Endothelial cell of umbilical vein (primary cell): ENCODE results near the gene PDE4B. TPM values are rescaled to one million over a fixed set of nuclear protein-coding genes. Genes with fewer than 3 reads are reported as not detected.

Experiments
- BruUV-seq: library from RNA; stranded (reverse); fragments of 400-500 nt; replicated peaks from 2 replicates; lab custom pipeline; 2021; lab: Mats Ljungman, UMichigan
- CTCF ChIA-PET: fragments of 300-600, 350-600 bp; sonication (Branson Sonifier 250); formaldehyde crosslinking; loops from one replicate; lab custom pipeline; 2021; ENCODE audit warnings: antibody characterized with exemption, inconsistent platforms; lab: Charles Lee
- POLR2A ChIA-PET: fragments of 300-600, 350-600 bp; sonication (Branson Sonifier 250); formaldehyde crosslinking; loops from one replicate; lab custom pipeline; 2021; ENCODE audit warnings: antibody characterized with exemption, inconsistent platforms; lab: Charles Lee
- DNase-seq: peaks from one replicate; pipeline ENCODE4 v3.0.0-alpha.2; 2011; ENCODE audit warnings: low read depth, low spot score
- FAIRE-seq: peaks from 2 replicates; lab custom pipeline; 2011; peaks lifted over from hg19 to GRCh38; lab: Jason Lieb, UNC
- H2AFZ ChIP-seq: 2 replicates; pipeline ENCODE4 v1.6.0; 2012; ENCODE audit warnings: low read depth, low read length, control low read depth, inconsistent platforms
- H3K27ac ChIP-seq: 2 replicates; pipeline ENCODE4 v1.5.1; 2011; ENCODE audit warnings: low read depth, mild to moderate bottlenecking, control low read depth, low read length, moderate library complexity; ENCODE audit not compliant: insufficient read depth
- H3K27me3 ChIP-seq, 2 experiments: 2 replicates each; pipeline versions ENCODE4 v1.6.0 to v1.6.1; 2011; ENCODE audit warnings: low read length in 2 of 2, mixed read lengths in 1 of 2; ENCODE audit not compliant: control insufficient read depth in 2 of 2, insufficient read depth in 2 of 2
- H3K36me3 ChIP-seq, 2 experiments: 2 replicates in 1 of 2; 3 replicates in 1 of 2; pipeline ENCODE4 v1.5.1; 2011; ENCODE audit warnings: low read length in 2 of 2, mild to moderate bottlenecking in 1 of 2, moderate library complexity in 1 of 2; ENCODE audit not compliant: control insufficient read depth in 2 of 2, insufficient read depth in 2 of 2; ENCODE audit errors: extremely low read depth in 1 of 2
- H3K4me1 ChIP-seq: 3 replicates; pipeline ENCODE4 v1.5.1; 2011; ENCODE audit warnings: mild to moderate bottlenecking, low read length; ENCODE audit not compliant: control insufficient read depth, insufficient read depth; ENCODE audit errors: extremely low read depth
- H3K4me2 ChIP-seq: 2 replicates; pipeline ENCODE4 v1.6.1; 2011; ENCODE audit warnings: low read length, control low read depth, mixed read lengths; ENCODE audit not compliant: insufficient read depth
- H3K4me3 ChIP-seq, 3 experiments: fragments of 200-600 bp in 1 of 3; sonication (generic), shearing (Covaris generic) in 1 of 3; replicated peaks in 1 of 3; 2 replicates each; pipeline ENCODE4 v1.5.1; 2011 to 2016; ENCODE audit warnings: control low read depth in 3 of 3, low read length in 3 of 3, mild to moderate bottlenecking in 2 of 3, inconsistent platforms in 1 of 3, low read depth in 1 of 3, moderate library complexity in 1 of 3; ENCODE audit not compliant: insufficient read depth in 1 of 3
- H3K79me2 ChIP-seq: 2 replicates; pipeline ENCODE4 v1.6.0; 2012; ENCODE audit warnings: low read length, inconsistent platforms; ENCODE audit not compliant: control insufficient read depth, insufficient read depth
- H3K9ac ChIP-seq: replicated peaks from 2 replicates; pipeline ENCODE3; 2011; ENCODE audit warnings: low read length, control low read depth; ENCODE audit not compliant: insufficient read depth; ENCODE audit errors: extremely low read depth
- H3K9me1 ChIP-seq: replicated peaks from 3 replicates; pipeline ENCODE4 v1.6.0; 2011; ENCODE audit warnings: mild to moderate bottlenecking, low read length; ENCODE audit not compliant: control insufficient read depth, insufficient read depth; ENCODE audit errors: extremely low read depth
- H3K9me3 ChIP-seq: replicated peaks from 2 replicates; pipeline ENCODE4 v1.5.1; 2012; ENCODE audit warnings: low read length, inconsistent platforms; ENCODE audit not compliant: control insufficient read depth, insufficient read depth
- H4K20me1 ChIP-seq: replicated peaks from 2 replicates; pipeline ENCODE3; 2011; ENCODE audit warnings: mild to moderate bottlenecking, low read length; ENCODE audit not compliant: control insufficient read depth, insufficient read depth; ENCODE audit errors: extremely low read depth
- CTCF ChIP-seq, 2 donors: IDR thresholded peaks; 1 replicate in 1 of 2; 2 replicates in 1 of 2; pipeline ENCODE4 v1.5.1; 2011; ENCODE audit warnings: low read length in 2 of 2, mild to moderate bottlenecking in 2 of 2, moderate library complexity in 2 of 2, control low read depth in 1 of 2, inconsistent platforms in 1 of 2, low read depth in 1 of 2; ENCODE audit not compliant: insufficient read depth in 1 of 2; ENCODE audit errors: extremely low read depth in 1 of 2
- EZH2 ChIP-seq: IDR thresholded peaks from 2 replicates; pipeline ENCODE4 v1.6.1; 2012; ENCODE audit warnings: borderline replicate concordance, low read depth, mild to moderate bottlenecking, moderate library complexity, low read length, inconsistent platforms; ENCODE audit not compliant: severe bottlenecking
- FOS ChIP-seq: IDR thresholded peaks from 2 replicates; pipeline ENCODE4 v1.6.1; 2011; ENCODE audit warnings: mild to moderate bottlenecking, low read length, moderate library complexity, borderline replicate concordance; ENCODE audit not compliant: insufficient read depth
- GATA2 ChIP-seq: IDR thresholded peaks from 2 replicates; pipeline ENCODE4 v1.7.0; 2011; ENCODE audit warnings: low read depth, mild to moderate bottlenecking, moderate library complexity, mixed read lengths, low read length; ENCODE audit not compliant: insufficient read length, insufficient read depth
- JUN ChIP-seq: IDR thresholded peaks from 2 replicates; pipeline ENCODE4 v1.6.1; 2011; ENCODE audit warnings: borderline replicate concordance, low read depth; ENCODE audit not compliant: insufficient read length, insufficient read depth
- MYC ChIP-seq: IDR thresholded peaks from one replicate; pipeline ENCODE4 v1.6.1; 2011; ENCODE audit warnings: mild to moderate bottlenecking, low read depth, low read length
- POLR2A ChIP-seq: IDR thresholded peaks from 2 replicates; pipeline ENCODE4 v1.6.1; 2012; ENCODE audit warnings: low read depth, mild to moderate bottlenecking, control low read depth, low read length
- POLR2AphosphoS5 ChIP-seq: IDR thresholded peaks from 2 replicates; pipeline ENCODE4 v1.6.1; 2012; ENCODE audit warnings: low read depth, mild to moderate bottlenecking, control low read depth, low read length, moderate library complexity; ENCODE audit not compliant: insufficient read depth
- dilution Hi-C: fragments of 300-500 bp; cut with MboI; formaldehyde crosslinking; loops from one replicate; pipeline ENCODE4 v1.15.0; 2019; ENCODE audit warnings: low sequenced_read_pairs; ENCODE audit not compliant: extremely low pct_ligation_motif_present
- intact Hi-C: fragments of 100-400 bp; cut with micrococcal nuclease; formaldehyde crosslinking; loops from one replicate; pipeline ENCODE4 v1.10.0; 2022
- polyA plus RNA-seq, 4 experiments: library from polyadenylated mRNA; depleted of rRNA in 3 of 4; stranded (reverse) in 3 of 4; unstranded in 1 of 4; fragments of >200 nt; gene quantifications; 2 replicates each; pipeline versions ENCODE4 v1.2.1 to v1.2.3, GENCODE V29; 2011 to 2012; ENCODE audit warnings: missing spikeins in 1 of 4
- total RNA-seq: library from RNA; stranded (reverse); gene quantifications from 2 replicates; pipeline ENCODE4 v1.2.3, GENCODE V29; 2021
- TF ChIP-seq, protein P1 (sequence below): IDR thresholded peaks from 2 replicates; pipeline ENCODE4 v1.6.1; 2011; ENCODE audit not compliant: insufficient read depth, insufficient read length

The PDE4B gene
- total and polyA plus RNA-seq, 2 donors (not counting 3 experiments of a cell fraction or from before 2014, with no cell fraction given) = 63.5 to 69.8 TPM

- H3K36me3 ChIP-seq = no peaks in the 10 kb centered on the region
- BruUV-seq = no TSS peak
- no peak overlapping the region for H2AFZ ChIP-seq
- H3K9me1 ChIP-seq = no peaks in the 10 kb centered on the region
- H3K9ac ChIP-seq = no peak overlapping the region
- FAIRE-seq (no peak), DNase-seq (no peak)
- CTCF ChIA-PET = interaction anchor here (1.3 kb wide), 1 partner anchor 58 kb away, joined by 3 read pairs; no protein-coding TSS in a partner anchor
- dilution Hi-C loops (no loop called here), intact Hi-C loops (no loop called here)
- H3K4me3 ChIP-seq = no peak overlapping the region
- no peak overlapping the region for H3K4me2 ChIP-seq
- no peaks in the 10 kb centered on the region for H3K79me2 ChIP-seq
- H3K27ac ChIP-seq = no peak overlapping the region
- peaks cover 0 to 2% of the 10 kb centered on the region in 2 experiments for H3K27me3 ChIP-seq
- no peaks in the 10 kb centered on the region for H3K4me1 ChIP-seq
- no peaks in the 10 kb centered on the region for H3K9me3 ChIP-seq
- H4K20me1 ChIP-seq = no peaks in the 10 kb centered on the region
- POLR2A ChIA-PET = no interaction called here
- no peak for TF ChIP-seq JUN
Measured at GRCh38 chr1:66183400-66183799, 390.7 kb downstream of the PDE4B start.

- H3K79me2 ChIP-seq = no peaks in the 10 kb centered on the region
- H3K4me1 ChIP-seq = no peaks in the 10 kb centered on the region
- H3K4me3 ChIP-seq = no peak overlapping the region
- BruUV-seq = no TSS peak
- ChIA-PET CTCF (interaction anchor here (1.1 kb wide), 2 partner anchors 13 to 46 kb away, joined by 3 read pairs; no protein-coding TSS in a partner anchor), POLR2A (no interaction called here)
- H3K36me3 ChIP-seq = no peaks in the 10 kb centered on the region
- no peak overlapping the region for H3K4me2 ChIP-seq
- H2AFZ ChIP-seq = no peak overlapping the region
- dilution Hi-C loops = no loop called here
- TF ChIP-seq CTCF (IDR thresholded peaks at IDR 0.05; ENCODE audit: extremely low read depth in 1 of 2, insufficient read depth in 1 of 2, low read depth in 1 of 2, low read length in 2 of 2) = no peak
- no peak for TF ChIP-seq EZH2
- TF ChIP-seq POLR2AphosphoS5 = no peak
- TF ChIP-seq, protein P1, sequence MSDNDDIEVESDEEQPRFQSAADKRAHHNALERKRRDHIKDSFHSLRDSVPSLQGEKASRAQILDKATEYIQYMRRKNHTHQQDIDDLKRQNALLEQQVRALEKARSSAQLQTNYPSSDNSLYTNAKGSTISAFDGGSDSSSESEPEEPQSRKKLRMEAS = no peak
- TF ChIP-seq POLR2A = no peak
- no peak for TF ChIP-seq GATA2
- TF ChIP-seq JUN = no peak
- TF ChIP-seq FOS = no peak
- TF ChIP-seq MYC = no peak
- no peak overlapping the region for H3K9ac ChIP-seq
- FAIRE-seq = no peak
- H4K20me1 ChIP-seq = no peaks in the 10 kb centered on the region
- peaks cover 0 to 7% of the 10 kb centered on the region in 2 experiments for H3K27me3 ChIP-seq
- no peaks in the 10 kb centered on the region for H3K9me3 ChIP-seq
- DNase-seq = no peak
- no peaks in the 10 kb centered on the region for H3K9me1 ChIP-seq
- no peak overlapping the region for H3K27ac ChIP-seq
- intact Hi-C loops = no loop called here
Measured at GRCh38 chr1:66197120-66197519, 404.4 kb downstream of the PDE4B start.
